Skin epidermis (tissue), 12 donors: Measurements from ENCODE around the gene DAZAP1.

Experiments
- H3K27ac ChIP-seq, 21 experiments: fragments of 200-600 bp; sonication (generic) in 11 of 21; one replicate each; pipeline ENCODE4 v1.5.0; 2020; ENCODE audit warnings: mild to moderate bottlenecking in 3 of 21, inconsistent platforms in 2 of 21, moderate library complexity in 2 of 21
- H3K4me3 ChIP-seq, 7 experiments: fragments of 200-600 bp; sonication (generic) in 2 of 7; one replicate each; pipeline ENCODE4 v1.5.0; 2020; ENCODE audit warnings: inconsistent platforms in 2 of 7, mild to moderate bottlenecking in 2 of 7, moderate library complexity in 1 of 7

The DAZAP1 gene

GRCh38 chr19:1407528-1408299, at the start of gene DAZAP1:
DAZAP1 (plus strand) TSS chr19:1407586; CDS start chr19:1407774, 188 bp downstream.
- Histone ChIP-seq H3K4me3 (peak within 1 kb of the TSS; percentile 75 to 99 (median 97)), H3K27ac (peak within 1 kb of the TSS; percentile 83 to 100 (median 98))

GRCh38 chr19:1360126-1360817, 47.1 kb upstream of the DAZAP1 start:
- H3K27ac ChIP-seq, result peak overlapping the region in 20 of 21 experiments; percentile 14 to 83 (median 64)
- H3K4me3 ChIP-seq, result peak overlapping the region in 2 of 7 experiments; percentile 17 to 21

GRCh38 chr19:1360818-1361461, 46.4 kb upstream of the DAZAP1 start:
- H3K27ac ChIP-seq, result peak overlapping the region in 20 of 21 experiments; percentile 14 to 83 (median 64)
- H3K4me3 ChIP-seq, result peak overlapping the region in 3 of 7 experiments; percentile 10 to 21 (median 17)

- Histone ChIP-seq H3K4me3 (peak overlapping the region in 2 of 7 experiments; percentile 17 to 21), H3K27ac (peak overlapping the region in 17 of 21 experiments; percentile 16 to 83 (median 65))
These were observed 45.6 kb upstream of the DAZAP1 start for GRCh38 chr19:1361601-1362386.

DNA sequence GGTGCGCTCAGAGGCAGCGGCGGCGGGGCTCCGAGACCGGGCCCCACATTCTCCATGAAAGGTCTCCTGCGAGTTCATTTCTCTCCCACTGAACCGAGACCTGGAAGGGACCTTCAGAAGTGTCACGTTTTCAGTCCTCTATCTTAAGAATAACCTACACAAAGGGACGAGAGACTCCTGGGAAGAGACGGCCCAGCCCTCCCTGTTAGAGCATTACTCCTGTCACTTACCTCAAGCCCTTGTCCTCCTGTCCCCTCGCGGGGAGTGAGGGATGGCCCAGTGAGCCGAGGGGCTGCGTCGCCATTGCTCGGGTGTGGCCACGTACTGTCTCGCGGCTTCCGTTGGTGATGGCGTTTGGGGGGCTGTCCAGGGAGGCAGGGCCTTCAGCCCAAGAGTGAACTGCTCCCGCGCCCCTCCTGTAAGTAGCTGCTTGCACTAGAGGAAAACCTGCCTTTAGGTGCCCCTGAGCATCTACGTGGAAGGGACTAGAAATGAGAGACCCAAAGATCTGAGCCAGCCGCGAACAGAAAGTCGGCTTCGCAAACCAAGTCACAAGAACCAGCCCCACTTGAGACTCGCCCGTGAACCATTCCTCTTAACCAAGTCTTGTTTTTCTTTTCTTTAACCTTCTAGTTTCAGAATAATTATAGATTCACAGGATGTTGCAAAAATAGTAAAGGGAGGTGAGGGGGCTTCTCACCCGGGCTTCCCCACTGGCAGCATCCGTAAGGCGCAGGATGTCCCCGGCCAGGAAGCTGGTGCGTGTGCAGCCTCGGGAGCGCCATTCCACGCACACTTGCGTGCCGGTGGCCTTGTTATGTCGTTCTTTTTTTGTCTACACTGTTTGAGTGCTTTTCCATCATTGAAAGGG, 44.8 kb upstream of the DAZAP1 start:
- Histone ChIP-seq H3K27ac (peak overlapping the region in 5 of 21 experiments; percentile 22 to 74 (median 36)), H3K4me3 (no peak overlapping the region)

GRCh38 chr19:1363599-1363998, 43.8 kb upstream of the DAZAP1 start:
- H3K4me3 ChIP-seq, result no peak overlapping the region
- peak overlapping the region in 5 of 21 experiments; percentile 22 to 74 (median 39) for H3K27ac ChIP-seq

GRCh38 chr19:1364070-1364704, 43.2 kb upstream of the DAZAP1 start:
- peak overlapping the region in 2 of 21 experiments; percentile 39 to 43 for H3K27ac ChIP-seq
- H3K4me3 ChIP-seq, result no peak overlapping the region

DNA sequence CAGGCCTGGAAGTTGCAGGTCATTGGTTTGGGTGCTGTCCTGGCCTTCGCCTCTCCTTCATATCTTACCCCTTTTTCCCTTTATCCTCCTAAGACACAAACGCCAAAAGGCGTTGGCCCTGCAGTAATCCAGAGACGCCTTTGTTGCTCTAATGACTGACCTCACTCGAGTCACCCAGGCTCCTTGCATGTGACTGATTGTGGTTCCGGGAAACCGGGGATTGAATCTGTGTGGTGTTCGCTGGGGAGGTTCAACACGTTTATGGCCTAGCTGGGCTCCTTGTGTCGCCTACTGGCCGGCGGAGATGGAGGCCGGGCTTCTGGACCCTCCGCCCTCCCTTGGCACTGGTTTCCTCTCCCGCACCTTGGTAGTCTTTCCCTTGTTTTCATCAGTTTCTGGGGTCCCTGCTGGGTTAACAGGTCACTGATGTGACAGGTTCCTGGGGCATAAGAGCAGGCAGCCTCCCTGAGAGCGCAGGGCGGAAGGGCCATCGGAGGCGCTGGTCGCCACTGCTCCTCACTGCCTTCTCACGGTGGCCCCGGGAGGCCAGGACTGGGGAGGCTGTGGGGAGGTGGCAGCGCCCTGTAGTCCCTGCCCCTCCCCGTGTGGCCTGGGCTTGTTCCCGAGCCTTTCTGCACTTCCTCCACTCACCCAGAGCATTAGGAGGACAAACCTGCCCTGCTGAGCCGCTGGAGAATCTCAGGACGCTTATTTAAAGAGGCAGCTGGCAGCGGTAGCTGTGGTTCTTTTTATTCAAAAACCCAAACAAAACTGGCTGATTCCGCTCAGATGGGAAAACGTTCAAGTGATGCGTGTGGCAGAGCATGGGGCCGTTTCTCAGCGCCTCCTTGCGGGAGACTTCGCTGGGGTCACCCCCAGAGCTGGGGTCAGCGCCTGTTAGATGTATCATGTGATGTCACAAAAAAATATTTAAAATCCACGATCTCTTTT, 41.8 kb upstream of the DAZAP1 start:
- Histone ChIP-seq H3K27ac (peak overlapping the region in 4 of 21 experiments; percentile 42 to 71 (median 50)), H3K4me3 (no peak overlapping the region)

GRCh38 chr19:1366296-1366695, 41.1 kb upstream of the DAZAP1 start:
- Histone ChIP-seq H3K27ac (peak overlapping the region in 1 of 21 experiments; percentile 32), H3K4me3 (no peak overlapping the region)

DNA sequence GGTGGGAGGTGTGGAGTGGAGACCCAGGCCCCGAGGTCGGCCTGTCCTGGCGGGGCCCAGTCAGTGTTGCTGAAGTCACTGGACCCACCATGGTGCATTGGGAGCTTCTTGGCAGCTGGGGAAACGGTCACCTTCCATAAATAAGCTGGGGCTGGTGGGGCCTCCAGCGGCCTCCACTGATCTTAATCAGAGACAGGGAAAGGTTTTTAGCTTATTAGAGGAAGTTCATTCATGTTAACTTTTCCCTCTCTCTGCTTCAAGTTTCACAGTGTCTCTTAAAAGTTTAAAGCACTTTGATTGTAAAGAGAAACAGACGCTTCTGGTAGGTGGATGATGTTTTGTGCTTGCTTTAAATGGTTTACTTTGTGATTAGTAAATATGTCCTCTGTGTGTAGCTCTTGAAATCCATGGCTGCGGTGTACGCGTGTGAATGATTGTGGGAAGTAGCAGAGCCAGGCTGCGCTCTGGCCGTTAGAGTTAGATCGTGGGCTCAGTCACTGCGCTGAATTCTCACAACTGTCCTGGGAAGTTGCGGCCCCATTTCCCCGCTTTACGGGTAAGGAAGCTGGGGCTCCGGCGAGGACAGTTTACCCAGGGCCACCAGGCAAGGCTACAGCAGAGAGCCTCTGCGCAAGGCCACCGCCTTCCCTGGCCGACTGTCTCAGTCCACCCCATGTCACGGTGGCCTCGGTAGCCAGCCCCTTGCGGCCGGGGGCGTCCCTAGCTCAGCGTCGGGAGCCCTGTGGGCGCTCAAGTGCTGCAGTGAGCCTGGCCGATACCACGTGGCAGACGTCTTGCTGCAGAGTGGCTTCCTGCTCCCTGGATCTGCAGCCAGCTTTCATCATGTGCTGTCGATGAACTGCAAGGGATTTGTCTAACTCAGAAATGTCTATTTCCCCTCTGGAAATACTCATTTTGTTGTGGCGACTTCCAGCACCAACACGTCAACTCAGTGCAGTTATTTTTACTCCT, 40.2 kb upstream of the DAZAP1 start:
- peak overlapping the region in 1 of 21 experiments; percentile 13 for H3K27ac ChIP-seq
- H3K4me3 ChIP-seq, result no peak overlapping the region

- no peak overlapping the region for H3K27ac ChIP-seq
- H3K4me3 ChIP-seq, result no peak overlapping the region
These were observed 38.1 kb upstream of the DAZAP1 start for GRCh38 chr19:1369214-1369805.

GRCh38 chr19:1370579-1371361, 36.6 kb upstream of the DAZAP1 start:
- no peak overlapping the region for H3K27ac ChIP-seq
- H3K4me3 ChIP-seq, result no peak overlapping the region

GRCh38 chr19:1373042-1373533, 34.3 kb upstream of the DAZAP1 start:
- no peak overlapping the region for H3K4me3 ChIP-seq

GRCh38 chr19:1373534-1374249, 33.7 kb upstream of the DAZAP1 start:
- no peak overlapping the region for H3K4me3 ChIP-seq
- peak overlapping the region in 2 of 21 experiments; percentile 9 to 46 for H3K27ac ChIP-seq

More at GRCh38 chr19:1373042-1373533, 34.3 kb upstream of the DAZAP1 start:
- peak overlapping the region in 1 of 21 experiments; percentile 46 for H3K27ac ChIP-seq
